SJCRH30 (cell line): ENCODE data around the gene CELSR1. TPM values are rescaled to one million over a fixed set of nuclear protein-coding genes. Genes with fewer than 3 reads are reported as not detected.

Experiments used
- DNase-seq, 2 experiments: peaks; one replicate each; pipeline ENCODE4 v3.0.0-alpha.2; 2015 to 2020
- H3K27ac ChIP-seq: fragments of 250-450 bp; sonication (Bioruptor Pico); 2 replicates; pipeline ENCODE4 v1.5.1; 2020; ENCODE audit warnings: mild to moderate bottlenecking, moderate library complexity
- H3K27me3 ChIP-seq: fragments of 250-450 bp; sonication (Bioruptor Pico); 2 replicates; pipeline ENCODE4 v1.5.1; 2020; ENCODE audit warnings: mild to moderate bottlenecking, moderate library complexity
- H3K36me3 ChIP-seq: fragments of 250-450 bp; sonication (Bioruptor Pico); 2 replicates; pipeline ENCODE4 v1.5.1; 2020; ENCODE audit warnings: mild to moderate bottlenecking, moderate library complexity
- H3K4me1 ChIP-seq: fragments of 250-450 bp; sonication (Bioruptor Pico); 2 replicates; pipeline ENCODE4 v1.5.1; 2020; ENCODE audit warnings: mild to moderate bottlenecking, moderate library complexity
- H3K4me3 ChIP-seq: fragments of 250-450 bp; sonication (Bioruptor Pico); 2 replicates; pipeline ENCODE4 v1.5.1; 2020; ENCODE audit warnings: mild to moderate bottlenecking, moderate library complexity
- H3K9me3 ChIP-seq: fragments of 250-450 bp; sonication (Bioruptor Pico); replicated peaks from 2 replicates; pipeline ENCODE4 v1.5.1; 2020; ENCODE audit warnings: mild to moderate bottlenecking, moderate library complexity
- total RNA-seq: library from RNA; depleted of rRNA; stranded (reverse); fragments of >200 nt; shearing (Covaris generic); gene quantifications from 2 replicates; pipeline ENCODE4 v1.2.3, GENCODE V29; 2014

CELSR1 gene
- total RNA-seq, 1 experiment from 2014 or later, result not detected

- DNase-seq, result no peak
- Histone ChIP-seq H3K27ac (no peak overlapping the region), H3K27me3 (peaks cover 13% of the 10 kb centered on the region; the same call in 1 of the 2 replicates), H3K36me3 (no peaks in the 10 kb centered on the region), H3K9me3 (no peaks in the 10 kb centered on the region), H3K4me1 (no peaks in the 10 kb centered on the region), H3K4me3 (no peak overlapping the region)
These were observed 91.5 kb downstream of the CELSR1 start for GRCh38 chr22:46445771-46446420.

- Histone ChIP-seq H3K4me1 (no peaks in the 10 kb centered on the region), H3K9me3 (no peaks in the 10 kb centered on the region), H3K27ac (no peak overlapping the region), H3K4me3 (no peak overlapping the region), H3K36me3 (no peaks in the 10 kb centered on the region), H3K27me3 (peaks cover 17% of the 10 kb centered on the region; the same call in 1 of the 2 replicates)
- peak; percentile 31 to 53 for DNase-seq
These were observed 93.0 kb downstream of the CELSR1 start for GRCh38 chr22:46444390-46444854.

GRCh38 chr22:46443850-46444389 lies 93.5 kb downstream of the CELSR1 start:
- no peak for DNase-seq
- Histone ChIP-seq H3K27me3 (peaks cover 22% of the 10 kb centered on the region), H3K4me1 (no peaks in the 10 kb centered on the region), H3K27ac (no peak overlapping the region), H3K9me3 (no peaks in the 10 kb centered on the region), H3K4me3 (no peak overlapping the region), H3K36me3 (no peaks in the 10 kb centered on the region)

GRCh38 chr22:46442217-46442853 lies 95.1 kb downstream of the CELSR1 start:
- no peaks in the 10 kb centered on the region for H3K4me1 ChIP-seq
- no peaks in the 10 kb centered on the region for H3K9me3 ChIP-seq
- H3K27ac ChIP-seq, result no peak overlapping the region
- no peak for DNase-seq
- H3K36me3 ChIP-seq, result no peaks in the 10 kb centered on the region
- no peak overlapping the region for H3K4me3 ChIP-seq
- peaks cover 27% of the 10 kb centered on the region for H3K27me3 ChIP-seq

GRCh38 chr22:46439576-46440465 lies 97.6 kb downstream of the CELSR1 start:
- Histone ChIP-seq H3K4me3 (no peak overlapping the region), H3K27me3 (peaks cover 32% of the 10 kb centered on the region), H3K4me1 (no peaks in the 10 kb centered on the region), H3K9me3 (no peaks in the 10 kb centered on the region), H3K36me3 (no peaks in the 10 kb centered on the region), H3K27ac (no peak overlapping the region)
- DNase-seq, result no peak

- H3K4me3 ChIP-seq, result no peak overlapping the region
- DNase-seq, result no peak
These were observed 98.3 kb downstream of the CELSR1 start for GRCh38 chr22:46439111-46439510.

GRCh38 chr22:46437671-46438440 lies 99.6 kb downstream of the CELSR1 start:
- Histone ChIP-seq H3K4me3 (no peak overlapping the region), H3K36me3 (no peaks in the 10 kb centered on the region), H3K4me1 (no peaks in the 10 kb centered on the region), H3K27ac (no peak overlapping the region), H3K27me3 (peaks cover 28% of the 10 kb centered on the region), H3K9me3 (no peaks in the 10 kb centered on the region)
- DNase-seq, result no peak

More at GRCh38 chr22:46439111-46439510, 98.3 kb downstream of the CELSR1 start:
- Histone ChIP-seq H3K9me3 (no peaks in the 10 kb centered on the region), H3K27ac (no peak overlapping the region), H3K4me1 (no peaks in the 10 kb centered on the region), H3K27me3 (peaks cover 31% of the 10 kb centered on the region), H3K36me3 (no peaks in the 10 kb centered on the region)

GRCh38 chr22:46436595-46437175 lies 100.7 kb downstream of the CELSR1 start:
- DNase-seq, result no peak
- H3K4me1 ChIP-seq, result no peaks in the 10 kb centered on the region
- H3K27ac ChIP-seq, result no peak overlapping the region
- H3K4me3 ChIP-seq, result no peak overlapping the region
- H3K9me3 ChIP-seq, result no peaks in the 10 kb centered on the region
- H3K27me3 ChIP-seq, result peaks cover 28% of the 10 kb centered on the region
- H3K36me3 ChIP-seq, result no peaks in the 10 kb centered on the region

GRCh38 chr22:46433318-46433717 lies 104.1 kb downstream of the CELSR1 start:
- Histone ChIP-seq H3K27me3 (peaks cover 30% of the 10 kb centered on the region), H3K4me1 (no peaks in the 10 kb centered on the region), H3K27ac (no peak overlapping the region), H3K4me3 (no peak overlapping the region), H3K9me3 (no peaks in the 10 kb centered on the region), H3K36me3 (no peaks in the 10 kb centered on the region)
- no peak for DNase-seq

GRCh38 chr22:46432164-46433068 lies 105.0 kb downstream of the CELSR1 start:
- H3K4me1 ChIP-seq, result no peaks in the 10 kb centered on the region
- no peaks in the 10 kb centered on the region for H3K9me3 ChIP-seq
- peaks cover 30% of the 10 kb centered on the region for H3K27me3 ChIP-seq
- no peak overlapping the region for H3K27ac ChIP-seq
- no peak overlapping the region for H3K4me3 ChIP-seq
- DNase-seq, result no peak
- H3K36me3 ChIP-seq, result no peaks in the 10 kb centered on the region

- H3K36me3 ChIP-seq, result no peaks in the 10 kb centered on the region
- H3K4me1 ChIP-seq, result no peaks in the 10 kb centered on the region
- peaks cover 21% of the 10 kb centered on the region for H3K27me3 ChIP-seq
- no peak overlapping the region for H3K4me3 ChIP-seq
- no peak overlapping the region for H3K27ac ChIP-seq
- no peak for DNase-seq
- H3K9me3 ChIP-seq, result no peaks in the 10 kb centered on the region
These were observed 106.2 kb downstream of the CELSR1 start for GRCh38 chr22:46430961-46431838.

GRCh38 chr22:46429325-46429853 lies 108.0 kb downstream of the CELSR1 start:
- H3K27me3 ChIP-seq, result peaks cover 18% of the 10 kb centered on the region

More at GRCh38 chr22:46429325-46429853, 108.0 kb downstream of the CELSR1 start:
- Histone ChIP-seq H3K36me3 (no peaks in the 10 kb centered on the region), H3K9me3 (0 out of 2 replicates have a peak, but pooled peaks cover 10% of the 10 kb centered on the region), H3K4me3 (no peak overlapping the region), H3K4me1 (no peaks in the 10 kb centered on the region), H3K27ac (no peak overlapping the region)
- DNase-seq, result no peak
